GM10266 (cell line): ENCODE results near the gene LEP.

Source experiments
- DNase-seq: peaks from one replicate; pipeline ENCODE4 v3.0.0; 2012; ENCODE audit errors: extremely low spot score
- TF ChIP-seq, protein P1 (sequence below): IDR thresholded peaks from 2 replicates; pipeline ENCODE4 v1.5.1; 2012; ENCODE audit warnings: mild to moderate bottlenecking, low read depth; ENCODE audit not compliant: control insufficient read depth, insufficient read depth; ENCODE audit errors: missing control alignments

LEP gene

GRCh38 chr7:128206017-128206746 is 34.9 kb upstream of the LEP start:
- TF ChIP-seq, protein P1, sequence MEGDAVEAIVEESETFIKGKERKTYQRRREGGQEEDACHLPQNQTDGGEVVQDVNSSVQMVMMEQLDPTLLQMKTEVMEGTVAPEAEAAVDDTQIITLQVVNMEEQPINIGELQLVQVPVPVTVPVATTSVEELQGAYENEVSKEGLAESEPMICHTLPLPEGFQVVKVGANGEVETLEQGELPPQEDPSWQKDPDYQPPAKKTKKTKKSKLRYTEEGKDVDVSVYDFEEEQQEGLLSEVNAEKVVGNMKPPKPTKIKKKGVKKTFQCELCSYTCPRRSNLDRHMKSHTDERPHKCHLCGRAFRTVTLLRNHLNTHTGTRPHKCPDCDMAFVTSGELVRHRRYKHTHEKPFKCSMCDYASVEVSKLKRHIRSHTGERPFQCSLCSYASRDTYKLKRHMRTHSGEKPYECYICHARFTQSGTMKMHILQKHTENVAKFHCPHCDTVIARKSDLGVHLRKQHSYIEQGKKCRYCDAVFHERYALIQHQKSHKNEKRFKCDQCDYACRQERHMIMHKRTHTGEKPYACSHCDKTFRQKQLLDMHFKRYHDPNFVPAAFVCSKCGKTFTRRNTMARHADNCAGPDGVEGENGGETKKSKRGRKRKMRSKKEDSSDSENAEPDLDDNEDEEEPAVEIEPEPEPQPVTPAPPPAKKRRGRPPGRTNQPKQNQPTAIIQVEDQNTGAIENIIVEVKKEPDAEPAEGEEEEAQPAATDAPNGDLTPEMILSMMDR: no peak
- DNase-seq: no peak

- TF ChIP-seq, protein P1: no peak
- DNase-seq: no peak
These were observed 34.2 kb upstream of the LEP start for GRCh38 chr7:128206747-128207500.

- DNase-seq: no peak
- TF ChIP-seq, protein P1: no peak
These were observed 33.5 kb upstream of the LEP start for GRCh38 chr7:128207609-128208008.

GRCh38 chr7:128209229-128210035 is 31.6 kb upstream of the LEP start:
- DNase-seq: peak; percentile 83

DNA sequence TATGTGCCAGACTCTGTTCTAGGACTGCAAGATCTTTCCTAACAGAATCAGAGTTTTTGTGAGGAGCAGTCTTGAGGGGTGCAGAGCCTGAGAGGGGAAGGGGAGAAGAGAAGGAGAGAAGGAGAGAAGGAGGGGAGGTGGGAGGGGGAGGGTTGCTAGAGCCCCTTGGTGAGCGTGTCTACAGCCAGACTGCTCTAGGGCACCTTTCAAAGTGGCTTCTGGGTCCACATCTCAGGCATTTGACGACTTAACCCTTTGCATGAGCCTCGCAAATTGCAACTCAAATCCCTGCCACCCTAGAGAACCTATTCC is 31.1 kb upstream of the LEP start:
- no peak for DNase-seq
- TF ChIP-seq, protein P1: no peak

More at GRCh38 chr7:128209229-128210035, 31.6 kb upstream of the LEP start:
- TF ChIP-seq, protein P1: peak; percentile 99

DNA sequence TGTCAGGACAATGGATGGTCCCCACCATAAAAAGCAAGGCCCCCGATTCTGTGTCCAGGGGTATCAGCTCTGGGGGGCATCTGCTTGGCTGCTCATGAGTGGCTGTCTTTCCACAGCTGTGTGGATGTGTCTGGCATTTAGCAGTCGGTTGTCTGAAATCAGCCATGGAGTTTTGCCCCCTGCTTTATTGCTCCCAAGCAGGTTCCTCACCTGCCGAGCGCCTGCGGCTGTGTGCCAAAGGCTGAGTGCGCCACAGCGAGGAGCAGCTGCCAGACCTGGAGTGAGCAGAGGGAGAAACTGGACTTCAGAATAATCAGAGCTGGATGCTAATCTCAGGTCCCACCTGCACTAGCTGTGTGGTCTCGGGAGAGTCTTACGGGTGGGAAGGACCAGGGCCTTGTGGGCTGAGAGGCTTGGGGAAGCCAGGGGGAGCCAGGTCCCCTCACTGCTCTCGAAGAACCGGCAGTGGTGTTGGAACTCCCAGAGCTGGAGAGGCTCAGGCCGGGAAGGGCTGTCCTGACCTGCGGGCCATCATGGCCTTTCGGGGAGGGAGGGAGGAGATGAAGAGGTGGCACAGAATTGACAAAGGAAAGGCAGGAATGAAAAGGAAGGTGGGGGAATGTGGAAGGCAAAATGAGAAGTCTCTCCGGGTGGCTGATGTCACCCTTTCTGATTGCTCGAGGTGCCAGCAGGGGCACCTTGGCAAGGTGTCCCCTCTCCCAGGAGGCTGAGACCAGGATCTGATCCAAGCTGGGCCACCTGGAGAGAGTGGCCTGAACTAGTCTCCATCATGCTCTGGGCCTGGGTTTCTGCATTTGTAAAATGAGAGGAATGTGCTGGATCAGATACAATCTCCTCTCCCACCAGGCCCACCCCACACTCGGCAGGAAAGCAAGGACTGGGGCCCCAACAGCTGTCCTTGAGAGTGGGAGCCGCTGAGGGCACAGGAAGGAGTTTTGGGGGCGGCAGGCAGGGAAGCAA is 30.2 kb upstream of the LEP start:
- TF ChIP-seq, protein P1: no peak
- no peak for DNase-seq
